ENCODE data around the gene ETFDH. TPM values are rescaled to one million over a fixed set of nuclear protein-coding genes. Genes with fewer than 3 reads are reported as not detected.
A peak's percentile ranks its signal among the peaks of the same experiment; 100 is the strongest.

The ETFDH gene
- total and polyA plus RNA-seq, 9 of the 15 experiments (the other 6 are each of a cell fraction or from before 2014, with no cell fraction given) = 14.6 to 33.6 (median 25.9) TPM

DNA sequence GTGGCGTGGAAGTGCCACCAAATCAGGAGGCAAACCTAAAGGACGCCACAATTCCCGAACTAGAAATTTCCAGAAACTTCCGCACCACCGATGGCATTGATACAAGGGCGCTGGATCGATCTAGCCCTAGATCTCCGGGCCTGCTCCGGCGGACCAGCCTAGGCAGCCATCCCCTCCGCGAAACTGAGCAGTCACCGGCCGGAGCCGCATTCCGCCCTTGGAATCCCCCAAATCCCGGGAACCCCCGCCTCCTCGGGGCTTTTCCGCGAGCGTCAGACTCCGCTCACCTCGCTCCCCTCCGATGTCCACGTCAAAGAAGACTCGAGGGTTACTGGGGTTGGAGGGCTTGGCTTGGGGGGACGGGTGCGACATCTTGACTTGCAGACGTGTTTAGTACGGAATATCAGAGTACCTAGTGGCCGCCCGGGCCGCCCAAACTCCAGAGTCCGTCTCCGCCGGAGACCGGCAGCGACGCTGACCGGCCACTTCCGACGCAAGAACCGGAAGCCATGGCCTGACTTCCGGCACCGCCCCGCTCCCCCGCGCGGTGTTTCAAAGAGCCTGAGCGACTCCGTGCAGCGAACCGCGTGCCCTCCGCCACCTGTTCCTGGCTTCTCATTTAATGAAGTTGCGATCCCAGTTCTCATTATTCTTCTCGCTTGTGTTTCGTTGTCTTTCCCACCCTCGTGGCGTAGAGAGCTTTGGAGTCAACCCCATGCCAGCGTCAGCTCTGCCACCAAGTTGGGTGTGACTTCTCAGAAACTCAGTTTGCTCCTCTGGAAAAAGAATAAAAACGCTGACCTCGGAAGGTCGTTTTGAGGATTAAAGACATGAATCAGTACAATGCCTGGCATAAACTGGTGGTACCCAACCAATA, 51.1 kb downstream of the ETFDH start, which contains the start of gene PPID (continued):
- TF ChIP-seq MYC (IDR thresholded peaks at IDR 0.05; ENCODE audit: low read depth, low read length) = peak; percentile 97
- no peak for TF ChIP-seq MYC (CRISPR knock-in tag; IDR thresholded peaks at IDR 0.05; ENCODE audit: borderline replicate concordance, low read depth)
- TF ChIP-seq, protein P1, sequence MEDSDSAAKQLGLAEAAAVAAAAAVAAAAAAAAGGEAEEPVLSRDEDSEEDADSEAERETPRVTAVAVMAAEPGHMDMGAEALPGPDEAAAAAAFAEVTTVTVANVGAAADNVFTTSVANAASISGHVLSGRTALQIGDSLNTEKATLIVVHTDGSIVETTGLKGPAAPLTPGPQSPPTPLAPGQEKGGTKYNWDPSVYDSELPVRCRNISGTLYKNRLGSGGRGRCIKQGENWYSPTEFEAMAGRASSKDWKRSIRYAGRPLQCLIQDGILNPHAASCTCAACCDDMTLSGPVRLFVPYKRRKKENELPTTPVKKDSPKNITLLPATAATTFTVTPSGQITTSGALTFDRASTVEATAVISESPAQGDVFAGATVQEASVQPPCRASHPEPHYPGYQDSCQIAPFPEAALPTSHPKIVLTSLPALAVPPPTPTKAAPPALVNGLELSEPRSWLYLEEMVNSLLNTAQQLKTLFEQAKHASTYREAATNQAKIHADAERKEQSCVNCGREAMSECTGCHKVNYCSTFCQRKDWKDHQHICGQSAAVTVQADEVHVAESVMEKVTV (CRISPR knock-in tag; IDR thresholded peaks at IDR 0.05) = no peak
- no peak for TF ChIP-seq ZNF184 (CRISPR knock-in tag; IDR thresholded peaks at IDR 0.05)
- TF ChIP-seq NR1H2 (CRISPR knock-in tag; IDR thresholded peaks at IDR 0.05) = 0 out of 2 replicates have a peak, but pooled peaks have one; percentile 22
- no peak for TF ChIP-seq SAFB2 (IDR thresholded peaks at IDR 0.05; ENCODE audit: borderline replicate concordance, low read depth, low read length, severe bottlenecking)
- no peak for TF ChIP-seq CHCHD3 (CRISPR knock-in tag; IDR thresholded peaks at IDR 0.05)
- TF ChIP-seq, protein P2, sequence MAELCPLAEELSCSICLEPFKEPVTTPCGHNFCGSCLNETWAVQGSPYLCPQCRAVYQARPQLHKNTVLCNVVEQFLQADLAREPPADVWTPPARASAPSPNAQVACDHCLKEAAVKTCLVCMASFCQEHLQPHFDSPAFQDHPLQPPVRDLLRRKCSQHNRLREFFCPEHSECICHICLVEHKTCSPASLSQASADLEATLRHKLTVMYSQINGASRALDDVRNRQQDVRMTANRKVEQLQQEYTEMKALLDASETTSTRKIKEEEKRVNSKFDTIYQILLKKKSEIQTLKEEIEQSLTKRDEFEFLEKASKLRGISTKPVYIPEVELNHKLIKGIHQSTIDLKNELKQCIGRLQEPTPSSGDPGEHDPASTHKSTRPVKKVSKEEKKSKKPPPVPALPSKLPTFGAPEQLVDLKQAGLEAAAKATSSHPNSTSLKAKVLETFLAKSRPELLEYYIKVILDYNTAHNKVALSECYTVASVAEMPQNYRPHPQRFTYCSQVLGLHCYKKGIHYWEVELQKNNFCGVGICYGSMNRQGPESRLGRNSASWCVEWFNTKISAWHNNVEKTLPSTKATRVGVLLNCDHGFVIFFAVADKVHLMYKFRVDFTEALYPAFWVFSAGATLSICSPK (IDR thresholded peaks at IDR 0.05; ENCODE audit: borderline replicate concordance) = no peak
- TF ChIP-seq ZNF76 (CRISPR knock-in tag; IDR thresholded peaks at IDR 0.05; ENCODE audit: borderline replicate concordance) = no peak
- peak; percentile 93 for TF ChIP-seq POLR2A (conservative IDR thresholded peaks at IDR 0.05)
- TF ChIP-seq MYNN (IDR thresholded peaks at IDR 0.05) = 0 out of 2 replicates have a peak, but pooled peaks have one; percentile 46
- no peak for TF ChIP-seq MYNN (CRISPR knock-in tag; IDR thresholded peaks at IDR 0.05)
- TF ChIP-seq SMARCA4 (IDR thresholded peaks at IDR 0.05) = no peak
- TF ChIP-seq CBFA2T2 (conservative IDR thresholded peaks at IDR 0.05) = no peak
- peak; percentile 77 for TF ChIP-seq KDM5B (IDR thresholded peaks at IDR 0.05; ENCODE audit: insufficient replicate concordance, low read depth, low read length)
- no peak for TF ChIP-seq CREBBP (IDR thresholded peaks at IDR 0.05; ENCODE audit: low read depth, low read length)
- TF ChIP-seq NR2C2 (CRISPR knock-in tag; IDR thresholded peaks at IDR 0.05) = peak; percentile 36; the same call in 1 of the 2 replicates
- TF ChIP-seq NR2C2 (tag; IDR thresholded peaks at IDR 0.05) = peak; percentile 57
- TF ChIP-seq NCOA6 (IDR thresholded peaks at IDR 0.05) = no peak
- no peak for TF ChIP-seq CBX8 (IDR thresholded peaks at IDR 0.05; ENCODE audit: borderline replicate concordance, extremely low read depth, low read depth, low read length, poor library complexity, severe bottlenecking)
- TF ChIP-seq HDGF (IDR thresholded peaks at IDR 0.05) = no peak
- TF ChIP-seq, protein P3, sequence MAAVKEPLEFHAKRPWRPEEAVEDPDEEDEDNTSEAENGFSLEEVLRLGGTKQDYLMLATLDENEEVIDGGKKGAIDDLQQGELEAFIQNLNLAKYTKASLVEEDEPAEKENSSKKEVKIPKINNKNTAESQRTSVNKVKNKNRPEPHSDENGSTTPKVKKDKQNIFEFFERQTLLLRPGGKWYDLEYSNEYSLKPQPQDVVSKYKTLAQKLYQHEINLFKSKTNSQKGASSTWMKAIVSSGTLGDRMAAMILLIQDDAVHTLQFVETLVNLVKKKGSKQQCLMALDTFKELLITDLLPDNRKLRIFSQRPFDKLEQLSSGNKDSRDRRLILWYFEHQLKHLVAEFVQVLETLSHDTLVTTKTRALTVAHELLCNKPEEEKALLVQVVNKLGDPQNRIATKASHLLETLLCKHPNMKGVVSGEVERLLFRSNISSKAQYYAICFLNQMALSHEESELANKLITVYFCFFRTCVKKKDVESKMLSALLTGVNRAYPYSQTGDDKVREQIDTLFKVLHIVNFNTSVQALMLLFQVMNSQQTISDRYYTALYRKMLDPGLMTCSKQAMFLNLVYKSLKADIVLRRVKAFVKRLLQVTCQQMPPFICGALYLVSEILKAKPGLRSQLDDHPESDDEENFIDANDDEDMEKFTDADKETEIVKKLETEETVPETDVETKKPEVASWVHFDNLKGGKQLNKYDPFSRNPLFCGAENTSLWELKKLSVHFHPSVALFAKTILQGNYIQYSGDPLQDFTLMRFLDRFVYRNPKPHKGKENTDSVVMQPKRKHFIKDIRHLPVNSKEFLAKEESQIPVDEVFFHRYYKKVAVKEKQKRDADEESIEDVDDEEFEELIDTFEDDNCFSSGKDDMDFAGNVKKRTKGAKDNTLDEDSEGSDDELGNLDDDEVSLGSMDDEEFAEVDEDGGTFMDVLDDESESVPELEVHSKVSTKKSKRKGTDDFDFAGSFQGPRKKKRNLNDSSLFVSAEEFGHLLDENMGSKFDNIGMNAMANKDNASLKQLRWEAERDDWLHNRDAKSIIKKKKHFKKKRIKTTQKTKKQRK (IDR thresholded peaks at IDR 0.05; ENCODE audit: borderline replicate concordance, low read depth, low read length) = no peak

Measured in K562 (cell line).